SU-DHL-6 (cell line): ENCODE measurements around the gene SEZ6L2.

Experiments used
- H2AFZ ChIP-seq: fragments of 200-600 bp; sonication (generic); 2 replicates; pipeline ENCODE4 v1.6.1; 2014; ENCODE audit warnings: low read depth, mild to moderate bottlenecking, moderate library complexity, mixed read lengths, antibody characterized with exemption, low read length; ENCODE audit not compliant: severe bottlenecking
- H3F3A ChIP-seq: fragments of 200-600 bp; shearing (Covaris generic); 2 replicates; pipeline ENCODE4 v1.6.0; 2016; ENCODE audit warnings: antibody characterized with exemption, mild to moderate bottlenecking; ENCODE audit not compliant: insufficient read depth
- H3K27ac ChIP-seq: fragments of 200-600 bp; sonication (generic); 2 replicates; pipeline ENCODE4 v1.5.1; 2016; ENCODE audit warnings: low read depth, mild to moderate bottlenecking, low read length, moderate library complexity, mixed read lengths
- H3K27me3 ChIP-seq: fragments of 200-600 bp; sonication (generic), shearing (Covaris generic); 2 replicates; pipeline ENCODE4 v1.6.0; 2014; ENCODE audit warnings: mild to moderate bottlenecking, low read length
- H3K36me3 ChIP-seq: fragments of 200-600 bp; sonication (generic); 2 replicates; pipeline ENCODE4 v1.6.1; 2014; ENCODE audit warnings: mild to moderate bottlenecking, low read length, mixed read lengths
- H3K4me2 ChIP-seq: fragments of 300-600, 200-600 bp; shearing (Covaris generic), sonication (generic); 2 replicates; pipeline ENCODE4 v1.6.0; 2014; ENCODE audit warnings: low read length, low read depth, mild to moderate bottlenecking; ENCODE audit not compliant: poor library complexity, severe bottlenecking
- H3K4me3 ChIP-seq: fragments of 200-600 bp; sonication (generic); 2 replicates; pipeline ENCODE4 v1.5.1; 2014; ENCODE audit warnings: antibody characterized with exemption, low read length, mild to moderate bottlenecking, mixed read lengths; ENCODE audit not compliant: insufficient read depth, poor library complexity, severe bottlenecking
- H3K79me2 ChIP-seq: fragments of 200-600 bp; sonication (generic); 2 replicates; pipeline ENCODE4 v1.6.1; 2014; ENCODE audit warnings: mild to moderate bottlenecking, low read length, moderate library complexity; ENCODE audit not compliant: insufficient read depth
- H3K9ac ChIP-seq: fragments of 200-600 bp; sonication (generic); 2 replicates; pipeline ENCODE4 v1.7.0; 2014; ENCODE audit warnings: mild to moderate bottlenecking, low read length
- H3K9me2 ChIP-seq: fragments of 200-600 bp; sonication (generic); replicated peaks from 2 replicates; pipeline ENCODE4 v1.6.1; 2014; ENCODE audit warnings: low read length; ENCODE audit not compliant: insufficient read depth
- H3K9me3 ChIP-seq: fragments of 200-600 bp; sonication (generic); 2 replicates; pipeline ENCODE4 v1.6.1; 2014; ENCODE audit warnings: low read length, mixed read lengths; ENCODE audit not compliant: insufficient read depth
- H4K20me1 ChIP-seq: fragments of 200-600 bp; sonication (generic); 2 replicates; pipeline ENCODE4 v1.6.1; 2014; ENCODE audit warnings: low read depth, mild to moderate bottlenecking, antibody characterized with exemption, low read length, moderate library complexity, mixed read lengths
- EZH2phosphoT487 ChIP-seq: fragments of 200-600 bp; sonication (generic), shearing (Covaris generic); conservative IDR thresholded peaks from 2 replicates; pipeline ENCODE4 v1.6.1; 2018; ENCODE audit warnings: mild to moderate bottlenecking, antibody characterized with exemption, low read length, moderate library complexity, mixed read lengths
- TF ChIP-seq, protein P1 (sequence below): fragments of 200-600 bp; sonication (generic); IDR thresholded peaks from one replicate; pipeline ENCODE4 v1.5.1; 2017; ENCODE audit warnings: antibody characterized with exemption, mild to moderate bottlenecking, low read length, moderate library complexity; ENCODE audit not compliant: insufficient read depth, poor library complexity, severe bottlenecking

Gene SEZ6L2

DNA sequence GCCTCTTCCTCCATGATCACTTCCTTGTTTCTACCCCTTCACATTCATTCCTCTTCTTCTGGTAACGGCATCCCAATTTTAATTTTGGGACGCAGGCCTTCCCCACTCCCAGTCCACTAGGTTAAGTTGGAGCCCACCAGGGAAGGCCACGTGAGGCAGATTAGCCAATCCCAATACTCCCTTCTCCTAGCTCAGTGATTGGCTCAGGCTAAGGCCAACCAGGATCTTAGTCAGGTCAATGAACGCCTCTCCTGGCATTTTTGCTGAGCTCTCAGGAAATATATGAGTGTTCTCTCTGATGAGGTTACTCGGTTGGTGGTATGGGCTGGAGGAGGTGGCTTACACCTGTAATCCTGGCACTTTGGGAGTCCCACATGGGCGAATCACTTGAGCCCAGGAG is 15.4 kb downstream of the SEZ6L2 start:
- no peak overlapping the region for H3K27ac ChIP-seq
- no peaks in the 10 kb centered on the region for H3K9me3 ChIP-seq
- H3K9ac ChIP-seq, result no peak overlapping the region
- H3K36me3 ChIP-seq, result no peaks in the 10 kb centered on the region
- no peaks in the 10 kb centered on the region for H3K27me3 ChIP-seq
- no peaks in the 10 kb centered on the region for H3F3A ChIP-seq
- H2AFZ ChIP-seq, result no peak overlapping the region
- H3K4me2 ChIP-seq, result no peak overlapping the region
- H4K20me1 ChIP-seq, result no peaks in the 10 kb centered on the region
- TF ChIP-seq EZH2phosphoT487, result no peak
- TF ChIP-seq, protein P1, sequence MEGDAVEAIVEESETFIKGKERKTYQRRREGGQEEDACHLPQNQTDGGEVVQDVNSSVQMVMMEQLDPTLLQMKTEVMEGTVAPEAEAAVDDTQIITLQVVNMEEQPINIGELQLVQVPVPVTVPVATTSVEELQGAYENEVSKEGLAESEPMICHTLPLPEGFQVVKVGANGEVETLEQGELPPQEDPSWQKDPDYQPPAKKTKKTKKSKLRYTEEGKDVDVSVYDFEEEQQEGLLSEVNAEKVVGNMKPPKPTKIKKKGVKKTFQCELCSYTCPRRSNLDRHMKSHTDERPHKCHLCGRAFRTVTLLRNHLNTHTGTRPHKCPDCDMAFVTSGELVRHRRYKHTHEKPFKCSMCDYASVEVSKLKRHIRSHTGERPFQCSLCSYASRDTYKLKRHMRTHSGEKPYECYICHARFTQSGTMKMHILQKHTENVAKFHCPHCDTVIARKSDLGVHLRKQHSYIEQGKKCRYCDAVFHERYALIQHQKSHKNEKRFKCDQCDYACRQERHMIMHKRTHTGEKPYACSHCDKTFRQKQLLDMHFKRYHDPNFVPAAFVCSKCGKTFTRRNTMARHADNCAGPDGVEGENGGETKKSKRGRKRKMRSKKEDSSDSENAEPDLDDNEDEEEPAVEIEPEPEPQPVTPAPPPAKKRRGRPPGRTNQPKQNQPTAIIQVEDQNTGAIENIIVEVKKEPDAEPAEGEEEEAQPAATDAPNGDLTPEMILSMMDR, result no peak
- H3K9me2 ChIP-seq, result no peaks in the 10 kb centered on the region
- no peak overlapping the region for H3K4me3 ChIP-seq
- H3K79me2 ChIP-seq, result no peaks in the 10 kb centered on the region

GRCh38 chr16:29881050-29881449 is 18.3 kb downstream of the SEZ6L2 start:
- Histone ChIP-seq H4K20me1 (no peaks in the 10 kb centered on the region), H3K79me2 (no peaks in the 10 kb centered on the region), H3K9me3 (no peaks in the 10 kb centered on the region), H3K4me2 (no peak overlapping the region), H3K9me2 (no peaks in the 10 kb centered on the region), H3K9ac (no peak overlapping the region), H3K27me3 (no peaks in the 10 kb centered on the region), H2AFZ (no peak overlapping the region), H3F3A (no peaks in the 10 kb centered on the region), H3K27ac (no peak overlapping the region), H3K36me3 (no peaks in the 10 kb centered on the region), H3K4me3 (no peak overlapping the region)
- TF ChIP-seq EZH2phosphoT487, result no peak
- TF ChIP-seq, protein P1, result no peak

- Histone ChIP-seq H3K36me3 (no peaks in the 10 kb centered on the region), H3K9me3 (no peaks in the 10 kb centered on the region), H3F3A (no peaks in the 10 kb centered on the region), H2AFZ (no peak overlapping the region), H3K4me3 (no peak overlapping the region), H3K79me2 (no peaks in the 10 kb centered on the region), H4K20me1 (no peaks in the 10 kb centered on the region), H3K27me3 (no peaks in the 10 kb centered on the region), H3K9me2 (no peaks in the 10 kb centered on the region), H3K9ac (no peak overlapping the region), H3K27ac (no peak overlapping the region), H3K4me2 (no peak overlapping the region)
- TF ChIP-seq EZH2phosphoT487, result no peak
- TF ChIP-seq, protein P1, result no peak
Observed at GRCh38 chr16:29878172-29878571, 21.2 kb downstream of the SEZ6L2 start.
